Measurements from ENCODE around the gene CHEK1. TPM values are rescaled to one million over a fixed set of nuclear protein-coding genes. Genes with fewer than 3 reads are reported as not detected.

CHEK1 gene
- total and polyA plus RNA-seq, 9 of the 15 experiments (the other 6 are each of a cell fraction or from before 2014, with no cell fraction given) = 62.6 to 108 (median 87.5) TPM

DNA sequence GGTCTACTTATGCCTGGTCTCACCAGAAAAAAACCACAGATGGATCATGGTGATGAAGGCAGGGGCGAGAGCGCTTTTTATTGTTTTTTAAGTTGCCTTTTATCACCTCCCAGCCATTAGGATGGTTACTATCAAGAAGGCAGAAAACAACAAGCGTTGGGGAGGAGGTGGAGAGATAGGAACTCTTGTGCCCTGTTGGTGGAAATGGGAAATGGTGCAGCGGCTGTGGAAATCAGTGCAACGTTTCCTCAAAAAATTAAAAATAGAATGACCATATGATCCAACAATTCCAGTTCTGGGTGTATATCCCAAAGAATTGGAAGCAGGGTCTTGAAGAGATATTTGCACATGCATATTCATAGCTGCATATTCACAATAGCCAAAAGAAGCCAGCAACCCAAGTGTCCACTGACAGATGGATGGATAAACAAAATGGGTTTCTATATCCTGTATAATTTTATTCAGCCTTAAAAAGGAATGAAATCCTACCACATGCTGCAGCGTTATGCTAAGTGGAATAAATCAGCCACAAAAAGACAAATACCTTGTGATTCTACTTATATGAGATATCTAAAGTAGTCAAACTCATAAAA is 76.2 kb downstream of the CHEK1 start (continued):
- TF ChIP-seq KDM4B (IDR thresholded peaks at IDR 0.05; ENCODE audit: borderline replicate concordance in 2 of 2, low read depth in 1 of 2) = no peak

GRCh38 chr11:125701858-125702621 is 77.1 kb downstream of the CHEK1 start:
- intact Hi-C loops (cut with micrococcal nuclease) (no loop called here), in situ Hi-C loops (cut with MboI) (no loop called here)
- no peaks in the 10 kb centered on the region for H4K20me1 ChIP-seq (replicated peaks; ENCODE audit: control insufficient read depth, insufficient read depth, low read length)
- BruUV-seq (replicated peaks) = no TSS peak
- no peaks in the 10 kb centered on the region for H3K9me1 ChIP-seq (ENCODE audit: control insufficient read depth, insufficient read depth, low read length)
- no peak overlapping the region for H2AFZ ChIP-seq (ENCODE audit: low read depth, low read length)
- no peak overlapping the region for H3K4me2 ChIP-seq (ENCODE audit: insufficient read depth, low read length)
- POLR2A ChIA-PET = interaction anchor here (0.5 to 1.2 kb wide), 5 partner anchors 9 to 1517 kb away, joined by 3 to 4 read pairs (median 3); no protein-coding TSS in a partner anchor
- H3K36me3 ChIP-seq (ENCODE audit: control insufficient read depth, insufficient read depth, low read length) = no peaks in the 10 kb centered on the region
- H3K27ac ChIP-seq (ENCODE audit: extremely low read depth, low read depth, low read length) = no peak overlapping the region
- FAIRE-seq (no peak), ATAC-seq (no peak), DNase-seq (ENCODE audit: extremely low read depth in 1 of 4, low spot score in 3 of 4) (no peak)
- no peak overlapping the region for H3K9ac ChIP-seq (ENCODE audit: insufficient read depth in 1 of 2, low read depth in 2 of 2, low read length in 2 of 2)
- H3K27me3 ChIP-seq (ENCODE audit: control insufficient read depth in 2 of 2, insufficient read depth in 2 of 2, low read length in 2 of 2) = peaks cover 0 to 29% of the 10 kb centered on the region in 2 experiments; a peak in 2 of 5 replicates
- WGBS (ENCODE audit: insufficient coverage, low coverage, missing lambda C conversion rate) = 2% methylated on average over 6 of the region's 6 CpGs
- no peaks in the 10 kb centered on the region for H3K79me2 ChIP-seq (ENCODE audit: control insufficient read depth, insufficient read depth, low read length)
- no peaks in the 10 kb centered on the region; the same call in 1 of the 2 replicates for H3K9me3 ChIP-seq (replicated peaks; ENCODE audit: control insufficient read depth, insufficient read depth, low read depth, low read length)
- H3K4me1 ChIP-seq (replicated peaks in 1 of 2; ENCODE audit: control insufficient read depth in 2 of 2, insufficient read depth in 2 of 2, low read length in 2 of 2) = no peaks in the 10 kb centered on the region; a peak in 1 of 5 replicates
- CTCF ChIA-PET (ENCODE audit: low intra/inter-chr PET ratio) = no interaction called here
- no peak overlapping the region for H3K4me3 ChIP-seq
- TF ChIP-seq ZNF445 (CRISPR knock-in tag; IDR thresholded peaks at IDR 0.05; ENCODE audit: low read depth) (no peak), BCL6 (CRISPR knock-in tag; IDR thresholded peaks at IDR 0.05) (no peak), ZNF274 (IDR thresholded peaks at IDR 0.05; ENCODE audit: borderline replicate concordance, low read depth, low read length) (no peak), SMARCC2 (IDR thresholded peaks at IDR 0.05; ENCODE audit: low read depth) (no peak), RBFOX2 (IDR thresholded peaks at IDR 0.05; ENCODE audit: low read depth, low read length) (no peak), KLF16 (IDR thresholded peaks at IDR 0.05) (no peak), NR4A1 (CRISPR knock-in tag; IDR thresholded peaks at IDR 0.05) (no peak), NR4A1 (tag; IDR thresholded peaks at IDR 0.05) (no peak), SETDB1 (IDR thresholded peaks at IDR 0.05; ENCODE audit: low read length) (no peak), ZFX (CRISPR knock-in tag; IDR thresholded peaks at IDR 0.05) (no peak), GTF3C2 (IDR thresholded peaks at IDR 0.05; ENCODE audit: borderline replicate concordance, extremely low read depth, insufficient read length) (no peak)
- TF ChIP-seq, protein P1, sequence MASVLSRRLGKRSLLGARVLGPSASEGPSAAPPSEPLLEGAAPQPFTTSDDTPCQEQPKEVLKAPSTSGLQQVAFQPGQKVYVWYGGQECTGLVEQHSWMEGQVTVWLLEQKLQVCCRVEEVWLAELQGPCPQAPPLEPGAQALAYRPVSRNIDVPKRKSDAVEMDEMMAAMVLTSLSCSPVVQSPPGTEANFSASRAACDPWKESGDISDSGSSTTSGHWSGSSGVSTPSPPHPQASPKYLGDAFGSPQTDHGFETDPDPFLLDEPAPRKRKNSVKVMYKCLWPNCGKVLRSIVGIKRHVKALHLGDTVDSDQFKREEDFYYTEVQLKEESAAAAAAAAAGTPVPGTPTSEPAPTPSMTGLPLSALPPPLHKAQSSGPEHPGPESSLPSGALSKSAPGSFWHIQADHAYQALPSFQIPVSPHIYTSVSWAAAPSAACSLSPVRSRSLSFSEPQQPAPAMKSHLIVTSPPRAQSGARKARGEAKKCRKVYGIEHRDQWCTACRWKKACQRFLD (CRISPR knock-in tag; IDR thresholded peaks at IDR 0.05) = no peak
- TF ChIP-seq, protein P2, sequence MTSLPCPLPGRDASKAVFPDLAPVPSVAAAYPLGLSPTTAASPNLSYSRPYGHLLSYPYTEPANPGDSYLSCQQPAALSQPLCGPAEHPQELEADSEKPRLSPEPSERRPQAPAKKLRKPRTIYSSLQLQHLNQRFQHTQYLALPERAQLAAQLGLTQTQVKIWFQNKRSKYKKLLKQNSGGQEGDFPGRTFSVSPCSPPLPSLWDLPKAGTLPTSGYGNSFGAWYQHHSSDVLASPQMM (CRISPR knock-in tag; IDR thresholded peaks at IDR 0.05) = no peak
